GM20000 (cell line): ENCODE measurements around the gene KCNK16.

ENCODE experiments used
- DNase-seq: peaks from one replicate; pipeline ENCODE4 v3.0.0; 2012; ENCODE audit warnings: low spot score
- CTCF ChIP-seq: IDR thresholded peaks from 2 replicates; pipeline ENCODE4 v1.5.1; 2012; ENCODE audit warnings: mild to moderate bottlenecking, control low read depth; ENCODE audit errors: extremely low read depth, missing control alignments

KCNK16 gene

DNA sequence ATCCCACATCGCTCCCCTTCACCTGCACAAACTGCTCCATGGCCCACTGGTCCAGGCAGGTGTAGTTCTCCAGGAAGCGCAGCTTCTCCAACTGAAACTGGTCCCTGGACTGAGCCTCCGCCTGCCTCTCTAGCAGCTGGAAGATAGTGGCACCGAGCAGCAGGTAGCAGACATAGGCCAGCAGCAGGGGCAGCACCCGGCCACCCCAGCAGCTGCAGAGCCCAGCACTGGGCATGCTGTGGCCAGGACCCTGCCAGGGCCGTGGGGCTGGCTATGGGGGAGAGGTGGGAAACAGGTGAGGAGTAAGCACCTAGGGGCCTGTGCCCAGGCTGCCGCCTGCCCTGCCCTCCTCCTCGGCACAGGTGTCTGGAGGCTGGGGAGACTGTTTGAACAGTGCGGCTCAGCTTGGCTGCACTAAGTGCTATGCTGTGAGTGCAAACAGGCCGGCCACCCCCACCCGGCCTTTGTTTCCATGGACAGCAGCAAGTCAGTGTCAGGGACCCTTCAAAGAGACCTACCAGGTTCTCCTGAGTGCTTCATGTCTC is at the start of gene KCNK16:
Gene KCNK16 (minus strand): TSS at position 397 of the 545 bp plus-strand sequence. CDS start 162 bp downstream, at position 235.
- TF ChIP-seq CTCF, result no peak
- no peak for DNase-seq

- no peak for TF ChIP-seq CTCF
- DNase-seq, result no peak
Measured at GRCh38 chr6:39370390-39370789, 47.9 kb upstream of the KCNK16 start.

GRCh38 chr6:39369987-39370386 is 47.5 kb upstream of the KCNK16 start:
- no peak for DNase-seq
- no peak for TF ChIP-seq CTCF

- TF ChIP-seq CTCF, result no peak
- no peak for DNase-seq
Measured at GRCh38 chr6:39367700-39368099, 45.2 kb upstream of the KCNK16 start.

DNA sequence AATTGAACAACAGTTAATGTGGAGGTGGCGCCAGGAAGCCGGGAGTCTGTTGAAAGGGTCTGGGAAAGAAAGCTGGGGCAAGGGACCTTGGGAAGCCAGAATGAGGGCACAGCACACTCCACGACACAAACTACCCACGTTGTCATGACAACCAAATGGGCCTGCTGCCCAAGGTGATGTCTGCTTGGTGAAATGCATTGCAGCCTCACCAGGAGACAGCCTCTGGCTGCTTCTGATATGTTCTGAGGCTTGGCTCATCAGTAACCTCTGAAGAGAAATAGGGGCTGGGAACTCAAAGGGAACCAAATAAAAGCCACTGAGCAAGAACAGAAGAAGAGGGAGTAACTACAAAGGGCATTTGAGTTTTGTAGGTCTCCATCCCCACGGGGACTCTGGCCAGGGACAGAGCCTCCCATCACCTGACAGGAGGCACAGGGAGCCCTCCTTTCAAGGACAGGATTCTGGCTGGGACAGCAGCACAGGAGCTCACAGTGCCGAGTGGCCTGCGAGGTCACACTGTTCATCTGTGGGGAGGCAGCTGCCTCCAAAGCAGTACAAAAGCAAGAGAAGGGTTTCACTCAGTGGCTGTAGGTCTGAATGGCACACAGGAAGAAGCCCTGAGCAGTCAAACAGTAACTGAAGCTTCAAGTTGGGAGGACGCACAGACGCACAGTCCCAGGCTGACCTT is 44.6 kb upstream of the KCNK16 start:
- no peak for TF ChIP-seq CTCF
- no peak for DNase-seq

GRCh38 chr6:39365281-39366074 is 43.0 kb upstream of the KCNK16 start:
- no peak for TF ChIP-seq CTCF
- no peak for DNase-seq

GRCh38 chr6:39363280-39363679 is 40.8 kb upstream of the KCNK16 start:
- DNase-seq, result no peak
- TF ChIP-seq CTCF, result no peak
